NCI-H2029 treated with DMSO at 0.1 percent for 48 hours (cell line): ENCODE data around the gene ANG.
"Not testable (repeated sequence)": the region's sequence is repeated elsewhere in the genome, so short reads cannot be mapped to it uniquely, and the experiment has no call there.

ENCODE experiments used
- DNase-seq: peaks from one replicate; lab custom pipeline; 2025; lab: John Stamatoyannopoulos, UW

Gene ANG

DNA sequence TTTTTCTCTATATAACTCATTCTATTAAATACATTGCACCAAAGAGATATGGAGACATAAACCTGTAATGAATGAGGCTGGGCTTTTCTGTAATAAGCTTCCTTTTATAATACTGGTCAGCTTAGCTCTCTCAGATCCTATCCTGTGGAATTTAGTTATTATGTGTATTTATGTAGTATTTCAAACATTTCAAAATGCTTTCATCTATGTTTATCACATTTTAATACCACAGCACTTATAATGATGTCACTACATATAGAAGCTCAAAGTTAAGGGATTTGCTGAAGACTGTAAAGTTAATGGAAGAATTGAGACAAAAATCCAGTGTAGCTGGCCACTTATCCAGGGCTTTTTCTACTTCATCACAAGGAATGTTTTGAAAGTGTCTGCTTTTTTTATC is 11.4 kb downstream of the ANG start:
- DNase-seq = no peak

DNA sequence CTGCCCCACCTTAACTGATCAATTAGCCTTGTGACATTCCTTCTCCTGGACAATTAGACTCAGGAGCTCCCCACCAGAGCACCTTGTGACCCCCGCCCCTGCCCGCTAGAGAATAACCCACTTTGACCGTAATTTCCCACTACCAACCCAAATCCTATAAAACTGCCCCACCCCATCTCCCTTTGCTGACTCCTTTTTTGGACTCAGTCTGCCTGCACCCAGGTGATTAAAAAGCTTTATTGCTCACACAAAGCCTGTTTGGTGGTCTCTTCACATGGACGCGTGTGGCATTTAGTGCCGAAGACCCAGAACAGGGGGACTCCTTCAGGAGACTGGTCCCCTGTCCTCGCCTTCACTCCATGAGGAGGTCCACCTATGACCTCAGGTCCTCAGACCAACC is 12.4 kb downstream of the ANG start:
- DNase-seq = not testable (repeated sequence)

- no peak for DNase-seq
Observed at GRCh38 chr14:20706657-20707355, 18.2 kb downstream of the ANG start.

- no peak for DNase-seq
Observed at GRCh38 chr14:20707622-20708021, 19.1 kb downstream of the ANG start.

DNA sequence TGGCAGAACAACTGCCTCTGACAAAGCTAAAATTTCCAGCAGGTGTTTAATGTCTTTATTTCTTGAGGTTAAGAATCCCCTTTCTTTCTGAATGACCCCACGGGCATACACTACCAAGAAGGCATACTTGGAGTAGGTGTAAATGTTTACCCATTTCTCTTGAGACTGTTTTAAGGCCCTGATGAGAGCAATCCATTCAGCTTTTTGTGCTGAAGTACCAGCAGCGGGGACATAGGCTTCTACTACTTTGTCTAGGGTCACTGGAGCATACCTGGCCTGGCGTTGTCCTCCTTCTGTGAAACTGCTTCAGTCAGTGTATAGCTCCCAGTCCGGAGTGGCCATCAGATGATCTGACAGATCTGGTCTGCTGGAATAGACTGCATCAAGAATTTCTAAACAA is 22.7 kb downstream of the ANG start:
- DNase-seq = no peak

GRCh38 chr14:20711685-20712084 is 23.1 kb downstream of the ANG start:
- DNase-seq = no peak

DNA sequence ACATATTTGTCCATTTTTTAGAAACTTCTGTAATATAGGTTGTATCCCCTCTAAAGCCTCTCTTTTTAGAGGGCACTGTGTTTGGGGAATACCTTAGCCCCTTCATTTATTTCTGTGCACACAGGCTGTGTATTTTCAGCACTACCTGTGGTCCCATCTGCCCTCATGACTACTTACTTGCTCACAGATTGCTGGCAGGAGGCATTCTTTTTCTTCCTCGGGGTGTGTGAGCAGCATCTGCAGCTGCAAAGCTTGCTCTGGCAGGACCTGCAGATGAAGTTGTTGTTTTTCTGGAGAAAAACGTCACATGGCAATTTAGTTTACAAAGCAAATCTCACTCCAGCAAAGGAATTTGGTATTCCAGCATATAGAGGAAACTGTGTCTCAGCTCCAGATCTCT is 24.3 kb downstream of the ANG start:
- no peak for DNase-seq

DNA sequence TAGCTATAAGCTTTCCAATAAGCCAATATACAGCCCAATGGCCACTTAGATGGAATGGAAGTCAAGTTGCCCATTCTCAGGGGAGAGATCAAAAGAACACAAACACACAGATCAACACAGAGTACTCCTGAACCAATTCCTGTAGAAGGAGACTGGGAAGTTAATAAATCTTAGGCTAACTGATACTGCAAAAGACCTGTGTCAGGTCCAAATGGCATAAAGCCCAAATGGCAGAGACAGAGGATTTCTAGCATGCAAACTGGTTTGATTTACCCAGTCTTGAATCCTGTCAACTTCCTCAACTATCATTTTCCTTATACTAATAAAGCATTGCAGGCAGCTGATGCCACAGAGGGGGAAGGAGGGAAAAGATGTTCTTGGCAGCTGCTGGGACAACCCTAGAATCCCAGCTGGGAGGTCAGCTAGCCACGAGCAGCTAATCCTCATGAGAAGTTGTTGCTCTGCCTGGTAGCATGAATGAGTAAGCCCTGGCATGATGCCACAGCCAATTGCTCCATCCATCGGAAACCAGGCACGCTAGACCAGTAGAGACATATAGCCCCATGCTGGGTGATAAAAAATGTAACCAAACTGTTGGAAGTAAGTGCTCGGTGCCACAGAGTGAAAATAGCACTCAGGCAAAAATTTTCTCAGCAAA is 26.2 kb downstream of the ANG start:
- no peak for DNase-seq

DNA sequence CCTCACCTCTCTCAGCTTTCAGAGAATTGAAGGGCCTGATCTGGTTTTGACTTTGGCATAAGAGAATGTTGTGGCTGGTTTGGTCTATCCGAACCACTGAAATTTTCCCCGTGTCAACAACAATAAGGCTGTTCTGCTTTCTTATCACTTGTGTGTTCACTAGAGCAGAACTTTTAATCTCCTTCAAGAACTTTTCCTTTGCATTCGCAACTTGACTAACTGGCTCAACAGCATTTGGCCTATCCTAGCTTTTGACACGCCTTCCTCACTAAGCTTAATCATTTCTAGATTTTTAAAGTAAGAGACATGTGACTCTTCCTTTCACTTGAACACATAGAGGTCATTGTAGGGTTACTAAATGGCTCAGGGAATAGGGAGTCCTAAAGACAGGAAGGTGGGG is 31.2 kb downstream of the ANG start:
- DNase-seq = no peak

DNA sequence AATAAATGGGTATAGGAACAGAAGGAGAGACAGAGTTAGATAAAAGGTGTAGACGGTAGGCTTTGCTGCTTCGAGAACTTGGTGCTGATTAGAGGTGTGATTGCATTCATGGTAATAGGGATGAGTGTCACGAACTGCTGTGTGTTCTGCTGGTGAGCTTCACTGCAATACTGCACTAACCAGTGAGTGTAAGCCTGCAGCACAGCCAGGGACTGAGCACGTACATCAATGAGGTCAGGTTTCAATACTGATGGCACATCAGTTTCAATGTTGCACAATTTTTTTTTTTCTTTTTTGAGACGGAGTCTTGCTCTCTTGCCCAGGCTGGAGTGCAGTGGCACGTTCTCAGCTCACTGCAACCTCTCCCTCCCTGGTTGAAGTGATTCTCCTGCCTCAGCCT is 32.2 kb downstream of the ANG start:
- DNase-seq = no peak

- no peak for DNase-seq
Observed at GRCh38 chr14:20722016-20722415, 33.5 kb downstream of the ANG start.

DNA sequence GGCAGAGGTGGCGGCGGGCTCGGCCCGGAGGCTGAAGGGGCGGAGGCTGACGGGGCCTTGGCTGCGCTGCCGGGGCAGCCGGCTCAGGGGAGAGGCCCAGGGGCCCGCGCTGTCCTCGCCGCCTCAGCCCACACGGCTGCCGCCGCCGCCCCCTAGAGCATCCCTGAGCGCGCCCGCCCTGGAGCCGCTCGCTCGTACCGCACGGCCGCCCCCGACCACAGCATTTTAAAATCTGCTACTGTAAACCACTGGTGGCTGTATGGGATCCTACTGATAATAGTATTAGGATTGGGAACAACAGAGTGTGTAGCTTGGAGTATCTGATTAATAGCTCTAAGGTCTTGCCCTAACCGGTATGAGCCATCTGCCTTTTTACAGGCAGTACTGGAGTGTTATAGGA is 34.9 kb downstream of the ANG start:
- DNase-seq = no peak

DNA sequence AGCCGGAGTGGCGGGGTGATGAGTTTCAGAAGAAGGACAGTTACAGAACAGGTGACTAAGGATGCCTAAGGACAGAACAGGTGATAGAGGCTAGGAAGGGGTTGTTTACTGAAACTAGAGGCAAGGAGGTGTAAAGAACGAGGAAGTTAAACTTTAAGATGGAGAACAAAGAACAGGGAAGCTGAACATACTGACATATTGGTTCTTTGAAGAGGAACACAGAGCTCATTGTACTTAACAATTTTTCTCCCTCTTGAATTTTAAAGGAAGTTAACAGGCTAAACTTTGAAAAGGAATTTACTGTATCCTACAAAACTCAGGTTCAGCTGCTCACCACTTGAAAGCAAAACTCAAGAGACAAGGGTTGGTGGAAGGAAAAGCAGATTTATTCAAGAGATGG is 37.6 kb downstream of the ANG start:
- not testable (repeated sequence) for DNase-seq

- no peak for DNase-seq
Observed at GRCh38 chr14:20726531-20726930, 38.0 kb downstream of the ANG start.

DNA sequence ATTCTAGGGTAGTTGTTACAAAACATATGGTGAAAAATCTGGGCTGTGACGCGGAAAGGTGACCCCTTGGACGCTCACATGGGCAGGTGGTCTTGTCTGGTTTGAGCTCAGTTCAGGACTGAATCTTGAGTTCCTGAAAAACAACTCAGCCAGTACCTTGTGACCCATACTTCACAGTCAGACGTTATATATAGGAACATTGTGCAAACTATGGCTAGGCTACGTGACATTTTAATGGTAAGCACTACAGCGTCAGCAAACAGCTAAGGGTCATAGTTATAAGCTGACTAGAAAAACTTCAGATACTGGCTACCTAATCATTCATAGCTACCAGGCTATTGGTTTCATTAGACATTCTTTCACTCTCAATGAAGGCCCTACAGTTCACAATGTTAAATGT is 42.3 kb downstream of the ANG start:
- no peak for DNase-seq

GRCh38 chr14:20732477-20732876 is 43.9 kb downstream of the ANG start:
- no peak for DNase-seq

DNA sequence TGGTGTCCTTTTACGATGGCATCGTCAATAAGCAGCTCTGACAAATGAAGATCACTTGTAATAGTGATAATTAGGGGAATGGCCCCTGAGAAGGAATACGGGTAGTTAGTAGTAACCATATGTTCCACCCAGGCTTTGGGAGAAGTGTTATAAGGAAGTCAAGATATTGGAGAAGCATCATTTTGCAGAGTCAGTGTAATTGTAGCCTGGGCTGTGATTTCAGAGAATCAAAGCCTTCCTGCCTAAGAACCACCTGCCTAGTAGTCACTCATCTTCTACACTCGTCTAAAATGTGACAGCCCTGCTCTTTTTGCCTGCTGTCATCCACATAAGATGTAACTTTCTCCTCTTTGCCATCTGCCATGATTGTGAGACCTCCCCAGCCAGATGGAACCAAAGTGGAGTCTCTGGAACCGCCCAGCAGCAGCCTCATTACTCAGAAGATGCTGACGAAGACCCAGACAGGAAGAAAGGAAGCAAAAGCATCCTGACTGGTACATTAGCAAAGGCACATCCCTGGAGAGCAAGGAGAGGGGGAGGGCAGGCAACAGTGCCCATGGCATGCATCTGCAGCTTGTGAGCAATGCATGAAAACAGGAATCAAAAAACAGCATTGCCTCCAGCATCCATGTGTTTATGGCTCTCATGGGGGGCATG is 44.5 kb downstream of the ANG start:
- DNase-seq = no peak

DNA sequence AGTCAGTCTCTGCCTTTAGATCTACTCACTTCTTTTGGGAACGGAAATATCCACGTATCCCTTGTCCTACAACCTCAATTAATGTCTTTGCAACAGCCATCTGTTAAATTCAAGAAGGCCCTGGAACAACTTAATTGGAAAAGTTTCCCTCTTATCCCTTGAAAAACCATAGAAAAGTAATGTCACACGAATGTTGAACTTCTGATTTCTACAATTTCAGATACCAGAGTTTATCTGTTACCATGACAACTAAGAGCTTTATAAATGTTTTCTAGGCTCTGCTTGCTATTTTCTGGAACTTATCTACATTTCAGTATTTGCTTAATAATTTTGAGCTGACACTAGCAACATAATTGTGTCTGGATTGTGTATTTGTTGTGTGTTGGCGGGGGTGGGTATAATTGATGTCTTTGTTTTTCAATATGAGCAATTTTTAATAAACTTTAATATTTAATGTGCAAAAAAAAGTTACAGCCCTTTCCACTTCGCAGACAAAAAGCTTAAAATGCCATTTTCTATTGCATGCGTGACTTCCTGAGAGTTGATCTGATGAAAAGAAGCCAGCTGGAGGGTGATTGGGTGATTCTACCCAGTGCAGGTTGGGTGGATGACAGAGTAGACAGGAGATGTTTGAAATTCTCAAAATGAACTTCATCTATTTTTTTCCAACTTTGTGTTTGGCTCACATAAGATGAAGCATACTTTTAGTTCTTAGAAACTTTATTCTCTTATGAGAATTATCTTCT is 45.3 kb downstream of the ANG start:
- DNase-seq = no peak

DNA sequence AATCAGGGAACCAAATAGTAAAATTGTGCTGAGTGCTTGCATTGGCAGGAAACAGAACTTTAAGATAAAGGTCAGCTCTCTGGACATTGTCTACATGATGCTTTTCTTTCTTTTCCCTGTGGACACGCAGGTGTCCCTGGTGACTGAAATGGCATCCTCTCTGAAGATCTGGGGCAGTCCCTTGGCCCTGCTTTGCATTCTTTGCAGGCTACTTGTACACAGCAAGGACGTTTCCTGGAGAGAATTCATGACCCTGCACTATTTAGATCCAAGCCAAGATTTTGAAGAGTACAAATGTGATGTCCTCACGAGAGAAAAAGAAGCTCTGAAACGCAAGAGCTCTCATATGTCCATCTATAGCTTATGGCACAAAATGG is 45.9 kb downstream of the ANG start:
- no peak for DNase-seq

GRCh38 chr14:20738292-20738691 is 49.7 kb downstream of the ANG start:
- not testable (repeated sequence) for DNase-seq

- no peak for DNase-seq
Observed at GRCh38 chr14:20742132-20742531, 53.6 kb downstream of the ANG start.

- DNase-seq = no peak
Observed at GRCh38 chr14:20743556-20743955, 55.0 kb downstream of the ANG start.
